ENCODE results near the gene TACC3.

- no peak for TF ChIP-seq CTCF (IDR thresholded peaks at IDR 0.05; ENCODE audit: low read depth, low read length, poor library complexity, severe bottlenecking)
- no peak for TF ChIP-seq EZH2phosphoT487 (IDR thresholded peaks at IDR 0.05; ENCODE audit: borderline replicate concordance, low read length)
Observed at GRCh38 chr4:1725521-1725920, 4.2 kb downstream of the TACC3 start.
